ENCODE results near the gene CFAP65.

DNA sequence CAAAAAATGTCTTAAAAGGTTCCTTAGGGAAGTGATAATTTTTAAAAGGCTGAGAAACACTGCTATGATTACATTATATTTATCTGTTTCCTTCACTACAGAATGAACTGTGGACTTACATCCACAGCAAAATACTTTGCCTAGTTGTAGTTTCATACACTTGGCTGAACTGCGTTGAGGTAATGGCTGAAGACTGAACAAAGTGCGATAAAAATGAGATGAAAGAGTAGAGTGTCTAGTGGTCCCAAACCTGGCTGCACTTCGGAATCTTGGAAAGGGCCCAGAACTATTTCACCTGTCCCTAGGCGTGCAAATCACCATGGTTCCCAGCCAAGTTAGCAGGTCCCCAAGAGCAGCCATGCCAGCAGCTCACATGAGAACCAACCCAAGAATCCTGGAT lies 37.6 kb upstream of the CFAP65 start:
- TF ChIP-seq, protein P1, sequence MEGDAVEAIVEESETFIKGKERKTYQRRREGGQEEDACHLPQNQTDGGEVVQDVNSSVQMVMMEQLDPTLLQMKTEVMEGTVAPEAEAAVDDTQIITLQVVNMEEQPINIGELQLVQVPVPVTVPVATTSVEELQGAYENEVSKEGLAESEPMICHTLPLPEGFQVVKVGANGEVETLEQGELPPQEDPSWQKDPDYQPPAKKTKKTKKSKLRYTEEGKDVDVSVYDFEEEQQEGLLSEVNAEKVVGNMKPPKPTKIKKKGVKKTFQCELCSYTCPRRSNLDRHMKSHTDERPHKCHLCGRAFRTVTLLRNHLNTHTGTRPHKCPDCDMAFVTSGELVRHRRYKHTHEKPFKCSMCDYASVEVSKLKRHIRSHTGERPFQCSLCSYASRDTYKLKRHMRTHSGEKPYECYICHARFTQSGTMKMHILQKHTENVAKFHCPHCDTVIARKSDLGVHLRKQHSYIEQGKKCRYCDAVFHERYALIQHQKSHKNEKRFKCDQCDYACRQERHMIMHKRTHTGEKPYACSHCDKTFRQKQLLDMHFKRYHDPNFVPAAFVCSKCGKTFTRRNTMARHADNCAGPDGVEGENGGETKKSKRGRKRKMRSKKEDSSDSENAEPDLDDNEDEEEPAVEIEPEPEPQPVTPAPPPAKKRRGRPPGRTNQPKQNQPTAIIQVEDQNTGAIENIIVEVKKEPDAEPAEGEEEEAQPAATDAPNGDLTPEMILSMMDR (IDR thresholded peaks at IDR 0.05): no peak
- TF ChIP-seq POLR2A (IDR thresholded peaks at IDR 0.05) (no peak), EP300 (IDR thresholded peaks at IDR 0.05) (no peak)

Data from upper lobe of left lung (tissue), 4 donors.